Keratinocyte (primary cell): ENCODE data around the gene BICD2. TPM values are rescaled to one million over a fixed set of nuclear protein-coding genes. Genes with fewer than 3 reads are reported as not detected.

Source experiments
- DNase-seq: peaks from one replicate; pipeline ENCODE4 v3.0.0-alpha.2; 2011; ENCODE audit warnings: low read depth, missing footprints, low spot score
- FAIRE-seq: peaks from 2 replicates; lab custom pipeline; 2011; peaks lifted over from hg19 to GRCh38; lab: Jason Lieb, UNC
- H2AFZ ChIP-seq: 2 replicates; pipeline ENCODE4 v1.6.0; 2012; ENCODE audit warnings: low read length, control low read depth, inconsistent platforms; ENCODE audit not compliant: control insufficient read depth
- H3K27ac ChIP-seq: 2 replicates; pipeline ENCODE4 v1.5.1; 2011; ENCODE audit warnings: low read length; ENCODE audit not compliant: control insufficient read depth, insufficient read depth
- H3K27me3 ChIP-seq: 3 replicates; pipeline ENCODE4 v1.6.0; 2011; ENCODE audit warnings: low read length; ENCODE audit not compliant: control insufficient read depth, insufficient read depth; ENCODE audit errors: extremely low read depth
- H3K36me3 ChIP-seq, 2 experiments: 2 replicates in 1 of 2; 3 replicates in 1 of 2; pipeline ENCODE4 v1.5.1; 2011; ENCODE audit warnings: low read length in 2 of 2, mild to moderate bottlenecking in 1 of 2; ENCODE audit not compliant: control insufficient read depth in 2 of 2, insufficient read depth in 2 of 2; ENCODE audit errors: extremely low read depth in 1 of 2
- H3K4me1 ChIP-seq: 3 replicates; pipeline ENCODE4 v1.5.1; 2011; ENCODE audit warnings: low read length; ENCODE audit not compliant: control insufficient read depth, insufficient read depth; ENCODE audit errors: extremely low read depth
- H3K4me2 ChIP-seq: 3 replicates; pipeline ENCODE4 v1.6.0; 2011; ENCODE audit warnings: low read depth, low read length; ENCODE audit not compliant: control insufficient read depth, insufficient read depth; ENCODE audit errors: extremely low read depth
- H3K4me3 ChIP-seq, 3 experiments: fragments of 200-600 bp in 1 of 3; sonication (generic) in 1 of 3; 2 replicates in 2 of 3; 3 replicates in 1 of 3; pipeline ENCODE4 v1.5.1; 2011 to 2016; ENCODE audit warnings: low read length in 3 of 3, mild to moderate bottlenecking in 3 of 3, control low read depth in 2 of 3, inconsistent platforms in 1 of 3, low read depth in 1 of 3, mixed read lengths in 1 of 3, mixed run types in 1 of 3, moderate library complexity in 1 of 3; ENCODE audit not compliant: control insufficient read depth in 2 of 3, insufficient read depth in 2 of 3; ENCODE audit errors: extremely low read depth in 1 of 3
- H3K79me2 ChIP-seq: 2 replicates; pipeline ENCODE4 v1.6.0; 2012; ENCODE audit warnings: low read length; ENCODE audit not compliant: control insufficient read depth, insufficient read depth
- H3K9ac ChIP-seq: 3 replicates; pipeline ENCODE4 v1.6.0; 2011; ENCODE audit warnings: low read length; ENCODE audit not compliant: control insufficient read depth, insufficient read depth; ENCODE audit errors: extremely low read depth
- H3K9me1 ChIP-seq: 3 replicates; pipeline ENCODE4 v1.6.0; 2011; ENCODE audit warnings: low read length; ENCODE audit not compliant: control insufficient read depth, insufficient read depth; ENCODE audit errors: extremely low read depth
- H3K9me3 ChIP-seq: 2 replicates; pipeline ENCODE4 v1.5.1; 2012; ENCODE audit warnings: low read depth, low read length; ENCODE audit not compliant: control insufficient read depth
- H4K20me1 ChIP-seq: 3 replicates; pipeline ENCODE4 v1.6.0; 2011; ENCODE audit warnings: low read length; ENCODE audit not compliant: control insufficient read depth, insufficient read depth; ENCODE audit errors: extremely low read depth
- CTCF ChIP-seq, 3 experiments: IDR thresholded peaks in 1 of 3; conservative IDR thresholded peaks in 1 of 3; optimal IDR thresholded peaks in 1 of 3; 2 replicates in 2 of 3; 3 replicates in 1 of 3; pipeline versions ENCODE3 to v1.5.1; 2011; ENCODE audit warnings: low read length in 3 of 3, mild to moderate bottlenecking in 3 of 3, moderate library complexity in 2 of 3, control low read depth in 1 of 3, inconsistent platforms in 1 of 3; ENCODE audit not compliant: insufficient read depth in 2 of 3; ENCODE audit errors: extremely low read depth in 1 of 3
- EZH2 ChIP-seq: IDR thresholded peaks from one replicate; pipeline ENCODE4 v1.6.1; 2012; ENCODE audit warnings: inconsistent platforms, mild to moderate bottlenecking, low read length, moderate library complexity
- dilution Hi-C: fragments of 300-500 bp; cut with MboI; formaldehyde crosslinking; loops from one replicate; pipeline ENCODE4 v1.7.0; 2020; ENCODE audit warnings: low sequenced_read_pairs; ENCODE audit not compliant: extremely low pct_ligation_motif_present
- polyA plus RNA-seq, 5 experiments: library from polyadenylated mRNA; depleted of rRNA in 3 of 5; stranded (reverse) in 3 of 5; stranded (forward) in 1 of 5; unstranded in 1 of 5; fragments of >200 nt; gene quantifications; 1 replicate in 1 of 5; 2 replicates in 3 of 5; 3 replicates in 1 of 5; pipeline versions ENCODE4 v1.2.1 to v1.2.3, GENCODE V29; 2011 to 2012; ENCODE audit warnings: missing spikeins in 2 of 5, low read depth in 1 of 5, low replicate concordance in 1 of 5

BICD2 gene
- polyA plus RNA-seq, 1 donor (not counting 4 experiments of a cell fraction or from before 2014, with no cell fraction given), result 41.9 TPM

GRCh38 chr9:92711146-92711545 lies 53.5 kb downstream of the BICD2 start:
- H3K9me1 ChIP-seq, result peaks cover 5% of the 10 kb centered on the region
- H3K4me1 ChIP-seq, result peaks cover 61% of the 10 kb centered on the region
- FAIRE-seq (no peak), DNase-seq (no peak)
- H3K27ac ChIP-seq, result no peak overlapping the region
- H4K20me1 ChIP-seq, result no peaks in the 10 kb centered on the region
- H3K36me3 ChIP-seq, result peaks cover 28 to 57% of the 10 kb centered on the region in 2 experiments
- no peak overlapping the region for H3K4me2 ChIP-seq
- H3K9ac ChIP-seq, result no peak overlapping the region
- no peak overlapping the region for H2AFZ ChIP-seq
- H3K79me2 ChIP-seq, result peaks cover 23% of the 10 kb centered on the region
- no peak for TF ChIP-seq EZH2
- TF ChIP-seq CTCF (optimal IDR thresholded peaks at IDR 0.05 in 1 of 3, IDR thresholded peaks at IDR 0.05 in 1 of 3, conservative IDR thresholded peaks at IDR 0.05 in 1 of 3; ENCODE audit: extremely low read depth in 1 of 3, insufficient read depth in 2 of 3, low read length in 3 of 3), result no peak
- dilution Hi-C loops, result no loop called here
- H3K4me3 ChIP-seq, result no peak overlapping the region
- no peaks in the 10 kb centered on the region for H3K27me3 ChIP-seq
- H3K9me3 ChIP-seq, result no peaks in the 10 kb centered on the region

- peaks cover 58% of the 10 kb centered on the region for H3K4me1 ChIP-seq
Measured at GRCh38 chr9:92710368-92710767, 54.3 kb downstream of the BICD2 start.

More at GRCh38 chr9:92710368-92710767, 54.3 kb downstream of the BICD2 start:
- Histone ChIP-seq H3K27ac (peak overlapping the region; percentile 96), H3K4me3 (no peak overlapping the region), H3K9ac (no peak overlapping the region), H4K20me1 (no peaks in the 10 kb centered on the region), H2AFZ (no peak overlapping the region), H3K4me2 (no peak overlapping the region), H3K9me1 (peaks cover 5% of the 10 kb centered on the region), H3K9me3 (no peaks in the 10 kb centered on the region), H3K79me2 (peaks cover 23% of the 10 kb centered on the region), H3K36me3 (peaks cover 28 to 51% of the 10 kb centered on the region in 2 experiments), H3K27me3 (no peaks in the 10 kb centered on the region)
- dilution Hi-C loops, result no loop called here
- TF ChIP-seq EZH2 (no peak), CTCF (optimal IDR thresholded peaks at IDR 0.05 in 1 of 3, IDR thresholded peaks at IDR 0.05 in 1 of 3, conservative IDR thresholded peaks at IDR 0.05 in 1 of 3; ENCODE audit: extremely low read depth in 1 of 3, insufficient read depth in 2 of 3, low read length in 3 of 3) (no peak)
- FAIRE-seq (peak; percentile 46), DNase-seq (no peak)
